ENCODE results near the gene SUPT20HL1.

GRCh38 chrX:24364851-24365538 lies 4.6 kb downstream of the SUPT20HL1 start:
- TF ChIP-seq POLR2A (IDR thresholded peaks at IDR 0.05) (no peak), CTCF (IDR thresholded peaks at IDR 0.05) (no peak)
